ENCODE results near the gene GALE.
A peak's percentile ranks its signal among the peaks of the same experiment; 100 is the strongest.
"Not testable (repeated sequence)": the region's sequence is repeated elsewhere in the genome, so short reads cannot be mapped to it uniquely, and the experiment has no call there.

The GALE gene

GRCh38 chr1:23800400-23801337 lies at the start of gene GALE:
Gene GALE, minus strand, starts transcription at chr1:23800754. Its CDS starts 1,747 bp downstream, at chr1:23799007.
- no peak for TF ChIP-seq CTCF (IDR thresholded peaks at IDR 0.05)
- H3K4me3 ChIP-seq = peak within 1 kb of the TSS; percentile 79
- peak within 1 kb of the TSS; percentile 83 to 92 for H3K27ac ChIP-seq
- DNase-seq (ENCODE audit: low spot score) = peak; percentile 97

GRCh38 chr1:23848673-23849616 lies 48.4 kb upstream of the GALE start:
- no peak overlapping the region for H3K4me3 ChIP-seq
- no peak overlapping the region for H3K27ac ChIP-seq
- no peak for TF ChIP-seq CTCF (IDR thresholded peaks at IDR 0.05)
- no peak for DNase-seq (ENCODE audit: low spot score)

GRCh38 chr1:23847482-23848095 lies 47.0 kb upstream of the GALE start:
- H3K4me3 ChIP-seq; H3K27ac ChIP-seq; DNase-seq (ENCODE audit: low spot score): not testable (repeated sequence)

- Histone ChIP-seq H3K4me3 (no peak overlapping the region), H3K27ac (no peak overlapping the region)
- no peak for TF ChIP-seq CTCF (IDR thresholded peaks at IDR 0.05)
- DNase-seq (ENCODE audit: low spot score) = no peak
These were observed 44.6 kb upstream of the GALE start for GRCh38 chr1:23845163-23845562.

- Histone ChIP-seq H3K4me3 (no peak overlapping the region), H3K27ac (no peak overlapping the region)
- no peak for DNase-seq (ENCODE audit: low spot score)
- TF ChIP-seq CTCF (IDR thresholded peaks at IDR 0.05) = no peak
These were observed 43.1 kb upstream of the GALE start for GRCh38 chr1:23843644-23844043.

- peak; percentile 74 for DNase-seq (ENCODE audit: low spot score)
- peak overlapping the region; percentile 63 for H3K4me3 ChIP-seq
- TF ChIP-seq CTCF (IDR thresholded peaks at IDR 0.05) = no peak
- H3K27ac ChIP-seq = no peak overlapping the region
These were observed 37.9 kb upstream of the GALE start for GRCh38 chr1:23838401-23838866.

- DNase-seq (ENCODE audit: low spot score) = no peak
- no peak overlapping the region for H3K27ac ChIP-seq
- no peak for TF ChIP-seq CTCF (IDR thresholded peaks at IDR 0.05)
- H3K4me3 ChIP-seq = peak overlapping the region; percentile 63
These were observed 37.4 kb upstream of the GALE start for GRCh38 chr1:23837908-23838307.
